Activated CD4-positive, CD25-positive, alpha-beta regulatory T cell treated with anti-CD3 and anti-CD28 coated beads, Interleukin-2, amount 50 U/mL, for 16 hours (primary cell): ENCODE results near the gene POU2F2.
A peak's percentile ranks its signal among the peaks of the same experiment; 100 is the strongest.

ENCODE experiments used
- DNase-seq: peaks from one replicate; pipeline ENCODE4 v3.0.0-alpha.2; 2020; ENCODE audit warnings: low read depth, low spot score

The POU2F2 gene

DNA sequence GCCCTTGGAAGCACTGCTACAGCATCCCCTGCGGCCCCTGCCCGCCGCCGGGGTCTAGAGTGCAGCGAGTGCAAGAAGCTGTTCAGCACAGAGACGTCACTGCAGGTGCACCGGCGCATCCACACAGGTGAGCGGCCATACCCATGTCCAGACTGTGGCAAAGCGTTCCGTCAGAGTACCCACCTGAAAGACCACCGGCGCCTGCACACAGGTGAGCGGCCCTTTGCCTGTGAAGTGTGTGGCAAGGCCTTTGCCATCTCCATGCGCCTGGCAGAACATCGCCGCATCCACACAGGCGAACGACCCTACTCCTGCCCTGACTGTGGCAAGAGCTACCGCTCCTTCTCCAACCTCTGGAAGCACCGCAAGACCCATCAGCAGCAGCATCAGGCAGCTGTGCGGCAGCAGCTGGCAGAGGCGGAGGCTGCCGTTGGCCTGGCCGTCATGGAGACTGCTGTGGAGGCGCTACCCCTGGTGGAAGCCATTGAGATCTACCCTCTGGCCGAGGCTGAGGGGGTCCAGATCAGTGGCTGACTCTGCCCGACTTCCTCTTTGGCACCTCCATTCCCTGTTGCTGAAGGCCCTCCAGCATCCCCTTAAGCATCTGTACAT, 51.4 kb downstream of the POU2F2 start:
- no peak for DNase-seq

GRCh38 chr19:42079886-42080763, 52.1 kb downstream of the POU2F2 start:
- no peak for DNase-seq

DNA sequence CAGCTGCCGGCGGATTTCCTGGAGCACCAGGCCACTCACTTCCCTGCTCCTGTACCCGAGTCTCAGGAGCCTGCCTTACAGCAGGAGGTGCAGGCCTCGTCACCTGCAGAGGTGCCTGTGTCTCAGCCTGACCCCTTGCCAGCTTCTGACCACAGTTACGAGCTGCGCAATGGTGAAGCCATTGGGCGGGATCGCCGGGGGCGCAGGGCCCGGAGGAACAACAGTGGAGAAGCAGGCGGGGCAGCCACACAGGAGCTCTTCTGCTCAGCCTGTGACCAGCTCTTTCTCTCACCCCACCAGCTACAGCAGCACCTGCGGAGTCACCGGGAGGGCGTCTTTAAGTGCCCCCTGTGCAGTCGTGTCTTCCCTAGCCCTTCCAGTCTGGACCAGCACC, 53.0 kb downstream of the POU2F2 start:
- no peak for DNase-seq

DNA sequence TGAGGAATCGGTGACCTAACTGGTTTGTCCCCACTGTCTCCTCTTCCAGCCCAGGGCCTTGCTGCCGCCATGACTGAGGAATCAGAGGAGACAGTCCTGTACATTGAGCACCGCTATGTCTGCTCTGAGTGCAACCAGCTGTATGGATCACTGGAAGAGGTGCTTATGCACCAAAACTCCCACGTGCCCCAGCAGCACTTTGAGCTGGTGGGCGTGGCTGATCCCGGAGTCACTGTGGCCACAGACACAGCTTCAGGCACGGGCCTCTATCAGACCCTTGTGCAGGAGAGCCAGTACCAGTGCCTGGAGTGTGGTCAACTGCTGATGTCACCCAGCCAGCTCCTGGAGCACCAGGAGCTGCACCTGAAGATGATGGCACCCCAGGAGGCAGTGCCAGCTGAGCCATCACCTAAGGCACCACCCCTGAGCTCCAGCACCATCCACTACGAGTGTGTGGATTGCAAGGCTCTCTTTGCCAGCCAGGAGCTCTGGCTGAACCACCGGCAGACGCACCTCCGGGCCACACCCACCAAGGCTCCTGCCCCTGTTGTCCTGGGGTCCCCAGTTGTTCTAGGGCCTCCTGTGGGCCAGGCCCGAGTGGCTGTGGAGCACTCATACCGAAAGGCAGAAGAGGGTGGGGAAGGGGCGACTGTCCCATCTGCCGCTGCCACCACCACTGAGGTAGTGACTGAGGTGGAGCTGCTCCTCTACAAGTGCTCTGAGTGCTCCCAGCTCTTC, 53.5 kb downstream of the POU2F2 start:
- DNase-seq, result no peak

GRCh38 chr19:42078058-42078457, 54.2 kb downstream of the POU2F2 start:
- no peak for DNase-seq

GRCh38 chr19:42076380-42076944, 55.8 kb downstream of the POU2F2 start:
- DNase-seq, result no peak

- peak; percentile 94 for DNase-seq
Measured at GRCh38 chr19:42075616-42076379, 56.4 kb downstream of the POU2F2 start, which contains the start of gene ZNF574. TSS of gene ZNF574 (plus strand) at chr19:42076166. CDS start at chr19:42078607, 2,441 bp downstream.

DNA sequence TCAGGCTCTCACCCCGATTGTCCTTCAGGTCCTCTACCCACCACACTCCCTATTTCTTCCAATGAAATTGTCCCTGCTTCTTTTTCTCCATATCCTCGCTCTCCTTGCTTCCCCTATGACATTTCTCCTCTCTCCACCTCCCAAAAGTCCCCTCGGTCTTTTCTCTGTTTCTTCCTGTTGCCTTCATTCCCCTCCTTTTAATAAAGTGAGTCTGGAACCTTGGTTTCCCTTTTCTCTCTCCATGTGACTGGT, 57.0 kb downstream of the POU2F2 start:
- no peak for DNase-seq

GRCh38 chr19:42074513-42075363, 57.5 kb downstream of the POU2F2 start:
- DNase-seq, result no peak

- DNase-seq, result no peak
Measured at GRCh38 chr19:42071247-42071646, 61.0 kb downstream of the POU2F2 start.

GRCh38 chr19:42069619-42070351, 62.5 kb downstream of the POU2F2 start, which contains the start of gene GRIK5:
TSS of gene GRIK5 (minus strand) at chr19:42070206. CDS start at chr19:42065770, 4,436 bp downstream.
- DNase-seq, result no peak

DNA sequence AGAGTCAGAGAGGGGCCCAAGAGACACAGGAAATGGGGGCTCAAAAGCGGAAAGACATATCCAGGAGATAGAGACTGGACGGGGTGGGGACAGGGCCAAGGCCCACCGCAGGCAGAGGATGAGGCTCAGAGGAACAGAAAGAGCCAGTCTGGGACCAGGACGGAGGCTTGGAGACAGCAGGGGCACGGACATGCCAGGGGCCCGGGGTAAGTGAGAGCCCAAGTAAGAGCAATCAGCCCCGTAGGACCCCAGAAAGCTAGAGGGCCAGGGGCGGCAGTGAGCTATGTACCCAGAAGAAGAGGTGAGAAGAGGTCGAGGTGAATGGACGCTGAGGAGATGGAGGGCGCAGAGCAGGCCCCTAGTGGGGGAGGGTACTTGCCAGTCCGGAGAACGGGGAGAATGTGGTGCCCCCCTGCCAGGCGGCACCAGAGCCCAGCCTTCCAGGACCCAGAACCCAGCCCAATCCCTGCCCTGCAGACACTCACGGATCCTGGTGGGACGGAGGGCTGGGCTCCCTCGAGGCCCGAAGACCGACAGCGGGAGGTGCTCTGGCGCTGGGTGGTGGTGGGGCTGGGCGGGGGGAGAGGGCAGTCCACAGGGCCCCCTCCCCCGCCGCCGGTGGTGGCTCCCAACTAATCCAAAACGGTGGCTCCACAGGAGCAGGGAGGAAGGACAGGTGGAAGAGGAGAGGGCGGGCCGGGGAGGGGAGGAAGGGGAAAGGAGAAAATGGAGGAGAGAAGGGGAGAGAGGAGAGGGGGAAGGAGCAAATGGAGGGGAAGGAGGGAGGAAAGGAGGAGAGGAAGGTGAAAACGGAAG, 63.3 kb downstream of the POU2F2 start:
- DNase-seq, result no peak

DNA sequence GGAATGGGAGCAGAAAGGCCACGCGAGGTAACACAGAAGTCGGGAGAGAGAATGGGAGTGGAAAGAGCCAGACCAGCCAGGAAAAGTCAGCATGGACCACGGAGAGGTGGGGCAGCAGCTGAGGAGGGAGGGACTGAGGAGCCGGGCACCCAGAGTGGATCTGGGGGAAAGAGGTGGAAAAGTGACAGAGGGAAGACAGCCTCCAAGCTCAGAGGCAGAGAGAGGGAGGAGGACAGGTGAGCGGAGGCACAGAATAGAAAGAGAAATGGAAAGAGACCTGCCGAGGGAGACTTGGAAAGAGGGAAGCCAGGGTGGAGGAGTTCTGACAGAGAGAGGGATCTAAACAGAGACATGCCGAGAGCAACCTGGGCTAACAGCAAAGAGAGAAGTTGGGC, 63.9 kb downstream of the POU2F2 start:
- no peak for DNase-seq

DNA sequence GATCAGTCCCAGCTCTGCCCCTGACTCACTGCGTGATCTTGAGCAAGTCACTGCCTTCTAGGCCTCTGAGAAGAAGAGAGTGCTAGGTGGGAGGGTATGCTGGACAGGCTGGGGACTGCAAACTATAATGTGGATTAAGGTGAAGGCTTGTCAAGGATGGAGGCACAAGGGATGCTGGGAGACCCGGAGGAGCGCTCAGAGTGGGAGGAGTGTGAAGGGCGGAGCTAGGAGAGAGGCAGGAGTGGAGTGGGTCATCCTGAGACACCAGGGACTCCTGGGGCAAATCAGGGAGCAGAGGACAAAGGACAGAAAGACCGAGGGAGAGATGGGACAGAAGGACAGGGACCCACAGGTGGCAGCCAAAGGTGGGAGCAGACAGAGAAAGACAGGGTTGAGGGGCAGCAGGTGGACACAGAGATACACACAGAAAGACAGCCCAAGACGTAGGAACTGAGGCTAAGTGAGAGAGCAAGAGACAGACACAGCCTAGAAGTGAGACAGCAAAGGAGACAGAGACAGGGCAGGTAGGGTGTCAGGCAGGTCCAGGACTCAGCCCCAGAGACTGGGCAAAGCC, 64.8 kb downstream of the POU2F2 start:
- no peak for DNase-seq

GRCh38 chr19:42066075-42066754, 66.0 kb downstream of the POU2F2 start:
- no peak for DNase-seq

DNA sequence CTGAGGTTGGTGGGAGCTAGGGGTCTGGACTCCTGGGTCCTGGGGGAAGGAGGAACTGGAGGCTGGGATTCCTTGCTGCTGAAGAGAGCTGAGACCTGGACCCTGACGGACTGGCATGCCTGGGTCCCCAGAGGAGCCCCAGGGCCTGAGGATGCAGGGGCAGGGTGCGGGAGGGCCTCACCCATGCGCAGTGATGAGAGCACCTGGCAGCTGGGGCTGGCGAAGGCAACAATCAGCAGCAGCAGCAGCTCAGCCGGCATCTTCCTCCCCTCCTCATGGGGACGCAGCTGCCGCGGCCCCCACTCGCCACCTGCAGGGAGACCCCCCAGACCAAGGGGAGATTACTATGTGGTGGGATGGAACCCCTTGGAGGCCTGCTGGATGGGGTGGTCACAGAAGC, 66.7 kb downstream of the POU2F2 start:
- no peak for DNase-seq

GRCh38 chr19:42065051-42065450, 67.2 kb downstream of the POU2F2 start:
- DNase-seq, result no peak

- no peak for DNase-seq
Measured at GRCh38 chr19:42064432-42064831, 67.8 kb downstream of the POU2F2 start.
